Stromal cell of bone marrow (primary cell): ENCODE data around the gene TMEM100.

Source experiments
- DNase-seq: peaks from one replicate; pipeline ENCODE4 v3.0.0-alpha.2; 2012; ENCODE audit warnings: low read depth

The TMEM100 gene

GRCh38 chr17:55717898-55718735 is 4.5 kb downstream of the TMEM100 start:
- DNase-seq, result peak; percentile 60

DNA sequence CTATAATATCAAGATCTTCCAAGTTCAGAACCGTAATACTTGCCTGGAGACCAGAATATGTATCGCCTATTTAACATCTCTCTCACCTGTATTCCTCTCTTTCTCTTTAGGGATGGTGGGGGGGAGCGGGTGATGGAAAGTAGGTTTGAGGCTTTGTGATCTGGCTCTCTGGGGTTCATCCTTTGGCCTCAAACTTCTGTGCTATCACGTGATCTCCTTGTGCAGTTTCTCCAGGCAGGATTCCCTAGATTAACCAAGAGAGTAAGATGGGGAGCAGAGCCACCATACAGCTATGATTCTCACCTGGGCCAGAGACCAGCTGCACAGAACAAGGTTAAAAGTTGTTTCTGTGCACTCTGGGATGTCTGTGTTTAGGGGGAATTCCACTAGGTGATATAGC is 5.2 kb downstream of the TMEM100 start:
- DNase-seq, result no peak

- peak; percentile 81 for DNase-seq
These were observed 11.7 kb downstream of the TMEM100 start for GRCh38 chr17:55710829-55711496.

DNA sequence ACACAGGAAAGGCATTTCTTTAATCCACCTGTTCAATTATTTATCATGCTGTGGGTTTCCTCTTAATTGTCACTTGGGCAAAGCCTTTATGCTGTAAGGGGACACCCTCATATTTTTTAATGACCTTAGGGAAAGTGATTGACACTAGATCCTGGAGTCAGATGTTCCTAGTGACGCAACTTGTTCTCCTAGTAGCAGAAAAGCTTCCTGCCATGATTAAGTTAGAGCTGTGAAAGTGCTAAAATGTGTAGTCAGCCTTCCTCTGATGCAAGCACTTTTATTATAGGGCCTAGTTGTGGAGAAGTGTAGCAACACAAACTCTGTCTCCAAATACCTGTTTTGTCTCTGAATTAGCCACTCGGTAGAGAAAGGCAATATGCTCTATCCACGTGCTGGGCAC is 12.3 kb downstream of the TMEM100 start:
- no peak for DNase-seq

DNA sequence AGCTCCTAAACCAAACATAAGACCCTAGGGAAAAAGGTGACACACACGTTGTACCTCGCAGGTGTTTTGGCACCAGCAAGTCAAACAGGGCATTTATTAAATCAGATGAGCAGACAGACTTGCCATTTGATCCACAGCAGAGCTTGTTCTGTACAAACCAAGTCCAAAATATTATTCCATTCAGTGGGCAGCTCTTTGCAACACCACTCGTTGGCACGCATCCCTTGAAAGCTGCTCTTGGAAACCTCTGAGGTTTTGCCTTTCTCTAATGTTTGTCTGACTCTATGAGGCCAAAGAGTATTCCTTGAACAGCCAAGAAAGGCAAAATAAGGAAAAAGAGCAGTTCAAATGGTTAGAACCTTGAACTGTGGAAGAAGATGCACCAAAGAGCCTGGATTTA is 12.7 kb downstream of the TMEM100 start:
- DNase-seq, result no peak

- no peak for DNase-seq
These were observed 13.2 kb downstream of the TMEM100 start for GRCh38 chr17:55709440-55709839.

- DNase-seq, result no peak
These were observed 14.3 kb downstream of the TMEM100 start for GRCh38 chr17:55708175-55708974.

DNA sequence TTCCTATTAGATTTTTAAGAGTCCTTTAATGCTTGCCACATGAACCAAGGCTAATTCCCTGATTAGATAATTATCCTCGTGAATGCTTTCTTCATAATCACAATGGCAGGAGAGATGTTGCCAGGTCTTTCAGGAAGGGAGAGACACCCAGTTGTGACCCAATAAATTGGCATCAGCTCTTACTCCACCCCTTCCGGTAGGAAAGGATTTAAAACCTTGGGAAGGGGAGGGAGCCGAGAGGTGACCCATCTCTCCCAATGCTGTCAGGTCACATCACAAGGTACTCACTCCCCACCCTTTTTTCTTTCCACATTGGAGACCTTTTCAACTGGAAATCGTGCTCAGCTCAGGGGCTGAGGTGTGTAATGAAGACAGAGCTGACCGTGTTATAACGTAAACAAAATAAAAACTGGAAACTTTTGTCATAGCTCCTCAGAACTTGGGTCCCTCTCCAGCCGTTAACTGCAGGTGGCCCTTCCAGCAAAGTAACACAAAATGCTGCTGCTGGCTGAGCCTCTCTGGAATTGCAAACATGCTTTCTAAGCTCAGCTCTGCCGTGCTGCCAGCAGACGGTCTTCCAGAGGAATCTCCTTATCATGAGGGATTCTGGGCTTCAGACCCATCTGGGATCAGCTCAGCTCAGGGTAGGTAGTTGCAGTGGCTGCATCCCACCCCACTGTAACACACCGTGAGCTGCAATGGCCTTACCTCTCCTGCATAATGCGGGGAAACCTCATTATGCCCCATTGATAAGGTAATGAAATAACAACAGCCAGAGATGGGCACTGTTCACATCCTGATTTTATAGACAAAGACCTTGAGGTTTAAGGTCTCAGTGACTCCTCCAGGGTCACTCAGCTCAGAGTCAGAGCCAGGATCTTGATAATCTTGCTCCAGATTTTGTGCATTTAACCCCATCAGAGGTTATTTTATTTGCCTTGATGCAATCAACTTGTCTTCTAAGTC is 15.6 kb downstream of the TMEM100 start:
- DNase-seq, result no peak

- DNase-seq, result no peak
These were observed 16.8 kb downstream of the TMEM100 start for GRCh38 chr17:55705847-55706246.

GRCh38 chr17:55704401-55704800 is 18.3 kb downstream of the TMEM100 start:
- no peak for DNase-seq

DNA sequence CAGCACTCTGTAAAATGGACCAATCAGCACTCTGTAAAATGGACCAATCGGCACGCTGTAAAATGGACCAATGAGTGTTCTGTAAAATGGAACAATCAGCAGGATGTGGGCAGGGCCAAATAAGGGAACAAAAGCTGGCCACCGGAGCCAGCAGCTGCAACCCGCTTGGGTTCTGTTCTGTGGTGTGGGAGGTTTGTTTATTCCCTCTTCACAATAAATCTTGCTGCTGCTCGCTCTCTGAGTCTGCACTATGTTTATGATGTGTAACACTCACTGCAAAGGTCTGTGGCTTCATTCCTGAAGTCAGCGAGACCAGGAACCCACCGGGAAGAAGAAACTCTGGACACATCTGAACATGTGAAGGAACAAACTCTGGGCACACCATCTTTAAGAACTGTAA is 20.5 kb downstream of the TMEM100 start:
- DNase-seq, result no peak

- DNase-seq, result no peak
These were observed 23.3 kb downstream of the TMEM100 start for GRCh38 chr17:55699181-55699860.

DNA sequence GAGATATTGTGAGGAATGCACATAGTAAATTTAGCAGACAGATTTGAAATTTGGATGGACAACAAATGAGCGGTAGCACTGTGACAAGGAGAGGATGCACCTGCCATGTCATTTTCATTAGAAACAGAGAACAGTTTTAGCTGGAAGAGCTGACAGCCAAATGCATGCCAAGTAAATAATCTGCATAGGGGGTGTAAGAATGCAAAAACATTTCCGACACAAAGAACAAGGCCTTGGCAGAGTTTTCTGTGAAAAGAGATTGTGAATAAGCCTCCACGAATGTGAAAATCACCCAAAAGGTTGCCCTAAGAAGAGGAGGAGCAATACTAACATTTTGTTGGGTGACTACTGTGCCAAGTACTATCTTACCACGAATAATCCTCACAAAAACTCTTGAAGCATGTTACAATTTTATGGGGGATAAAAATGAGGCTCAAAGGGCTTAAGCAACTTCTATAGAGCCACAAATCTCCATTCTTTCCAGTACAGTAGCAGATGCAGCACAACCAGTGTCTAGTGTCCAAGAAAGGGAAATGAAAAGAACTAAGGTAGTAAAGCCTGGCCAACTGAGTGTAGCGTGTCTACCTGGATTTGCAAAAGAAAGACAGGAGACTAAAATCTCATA is 28.3 kb downstream of the TMEM100 start:
- no peak for DNase-seq

GRCh38 chr17:55693254-55694216 is 29.1 kb downstream of the TMEM100 start:
- peak; percentile 77 for DNase-seq

- DNase-seq, result no peak
These were observed 30.4 kb downstream of the TMEM100 start for GRCh38 chr17:55692276-55692675.

- DNase-seq, result no peak
These were observed 31.0 kb downstream of the TMEM100 start for GRCh38 chr17:55691666-55692065.

- no peak for DNase-seq
These were observed 32.6 kb downstream of the TMEM100 start for GRCh38 chr17:55690105-55690508.

GRCh38 chr17:55689672-55690071 is 33.0 kb downstream of the TMEM100 start:
- no peak for DNase-seq

- DNase-seq, result no peak
These were observed 34.6 kb downstream of the TMEM100 start for GRCh38 chr17:55688057-55688456.
